GM12878 (cell line): ENCODE results near the gene TREH.
A peak's percentile ranks its signal among the peaks of the same experiment; 100 is the strongest.

Source experiments
- ATF3 ChIP-seq: IDR thresholded peaks from 2 replicates; pipeline ENCODE4 v1.6.1; 2011; ENCODE audit warnings: low read depth, mild to moderate bottlenecking, low read length, moderate library complexity, borderline replicate concordance; ENCODE audit errors: extremely low read depth
- BHLHE40 ChIP-seq, 2 experiments: fragments of 450-650 bp in 1 of 2; IDR thresholded peaks; 2 replicates each; pipeline ENCODE4 v1.6.1; 2011 to 2017; ENCODE audit warnings: low read depth in 2 of 2, borderline replicate concordance in 1 of 2, improper control_type of control experiment in 1 of 2, low read length in 1 of 2, mild to moderate bottlenecking in 1 of 2
- CTCF ChIP-seq, 3 experiments: IDR thresholded peaks in 2 of 3; conservative IDR thresholded peaks in 1 of 3; 2 replicates each; pipeline ENCODE4 v1.5.1; 2011; ENCODE audit warnings: low read depth in 3 of 3, low read length in 3 of 3, mild to moderate bottlenecking in 3 of 3, control low read depth in 2 of 3, moderate library complexity in 2 of 3, inconsistent platforms in 1 of 3, mixed read lengths in 1 of 3; ENCODE audit not compliant: control insufficient read depth in 2 of 3, insufficient read depth in 1 of 3; ENCODE audit errors: extremely low read depth in 1 of 3
- EP300 ChIP-seq, 2 experiments: fragments of 150-350 bp in 1 of 2; IDR thresholded peaks; 2 replicates each; pipeline ENCODE4 v1.6.1; 2011 to 2012; ENCODE audit warnings: low read depth in 2 of 2, low read length in 2 of 2, borderline replicate concordance in 1 of 2, improper control_type of control experiment in 1 of 2, inconsistent platforms in 1 of 2; ENCODE audit not compliant: control insufficient read depth in 1 of 2
- KAT2A ChIP-seq: conservative IDR thresholded peaks from 2 replicates; pipeline ENCODE4 v1.6.1; 2011; ENCODE audit warnings: low read depth, low read length; ENCODE audit not compliant: control insufficient read depth
- MAX ChIP-seq: IDR thresholded peaks from 2 replicates; pipeline ENCODE4 v1.6.1; 2012; ENCODE audit warnings: low read depth, low read length, improper control_type of control experiment
- NR2C2 ChIP-seq: IDR thresholded peaks from 2 replicates; pipeline ENCODE4 v1.6.1; 2011; ENCODE audit warnings: borderline replicate concordance, low read depth; ENCODE audit not compliant: control insufficient read depth, insufficient read length
- SUZ12 ChIP-seq: fragments of 200-600 bp; sonication (generic); IDR thresholded peaks from one replicate; pipeline ENCODE4 v1.6.1; 2018; ENCODE audit warnings: antibody characterized with exemption, mild to moderate bottlenecking; ENCODE audit not compliant: unreplicated experiment

GRCh38 chr11:118705111-118705741, 25.8 kb upstream of the TREH start:
- TF ChIP-seq KAT2A (no peak), EP300 (IDR thresholded peaks at IDR 0.05; ENCODE audit: borderline replicate concordance in 1 of 2, control insufficient read depth in 1 of 2, low read depth in 2 of 2, low read length in 2 of 2) (no peak), ATF3 (no peak), MAX (no peak), BHLHE40 (IDR thresholded peaks at IDR 0.05; ENCODE audit: borderline replicate concordance in 1 of 2, low read depth in 2 of 2, low read length in 1 of 2) (peak; percentile 57 to 58; a peak in 2 of 4 replicates), CTCF (IDR thresholded peaks at IDR 0.05 in 2 of 3, conservative IDR thresholded peaks at IDR 0.05 in 1 of 3; ENCODE audit: control insufficient read depth in 2 of 3, extremely low read depth in 1 of 3, insufficient read depth in 1 of 3, low read depth in 3 of 3, low read length in 3 of 3) (no peak), SUZ12 (no peak), NR2C2 (no peak)
